H9 (cell line): ENCODE results near the gene SMCO1. TPM values are rescaled to one million over a fixed set of nuclear protein-coding genes. Genes with fewer than 3 reads are reported as not detected.

ENCODE experiments used
- DNase-seq: peaks from one replicate; pipeline ENCODE4 v3.0.0-alpha.2; 2017
- H2AFZ ChIP-seq: one replicate; pipeline ENCODE4 v1.6.1; 2013; ENCODE audit warnings: mild to moderate bottlenecking, low read length, control low read depth, moderate library complexity
- H2AK5ac ChIP-seq: 2 replicates; pipeline ENCODE4 v1.6.1; 2013; ENCODE audit warnings: low read length, control low read depth, mixed read lengths; ENCODE audit not compliant: insufficient read length
- H2BK120ac ChIP-seq: one replicate; pipeline ENCODE4 v1.6.1; 2013; ENCODE audit warnings: low read depth, mild to moderate bottlenecking, low read length, control low read depth, inconsistent platforms; ENCODE audit not compliant: poor library complexity, severe bottlenecking
- H2BK12ac ChIP-seq: 2 replicates; pipeline ENCODE4 v1.6.1; 2013; ENCODE audit warnings: low read length, control low read depth, mixed read lengths, low read depth; ENCODE audit not compliant: insufficient read length
- H2BK15ac ChIP-seq: 2 replicates; pipeline ENCODE4 v1.6.1; 2013; ENCODE audit warnings: low read depth, low read length, control low read depth
- H2BK20ac ChIP-seq: one replicate; pipeline ENCODE4 v1.6.1; 2013; ENCODE audit warnings: low read depth, mild to moderate bottlenecking, low read length, control low read depth, inconsistent platforms; ENCODE audit not compliant: poor library complexity, severe bottlenecking
- H2BK5ac ChIP-seq: 2 replicates; pipeline ENCODE4 v1.6.1; 2013; ENCODE audit warnings: low read length, control low read depth, mixed read lengths; ENCODE audit not compliant: insufficient read length
- H3K14ac ChIP-seq: 2 replicates; pipeline ENCODE4 v1.6.1; 2013; ENCODE audit warnings: low read length, control low read depth; ENCODE audit not compliant: insufficient read depth
- H3K18ac ChIP-seq: 2 replicates; pipeline ENCODE4 v1.6.1; 2013; ENCODE audit warnings: low read depth, mild to moderate bottlenecking, mixed read lengths, low read length, control low read depth; ENCODE audit not compliant: insufficient read length
- H3K23ac ChIP-seq: 2 replicates; pipeline ENCODE4 v1.6.1; 2013; ENCODE audit warnings: low read length, control low read depth, mixed read lengths, low read depth; ENCODE audit not compliant: insufficient read length
- H3K23me2 ChIP-seq: 2 replicates; pipeline ENCODE4 v1.6.1; 2013; ENCODE audit warnings: low read depth, mild to moderate bottlenecking, mixed read lengths, low read length, control low read depth; ENCODE audit not compliant: insufficient read length, poor library complexity, severe bottlenecking
- H3K27ac ChIP-seq: 2 replicates; pipeline ENCODE4 v1.5.1; 2013; ENCODE audit warnings: low read length, control low read depth, mixed read lengths, low read depth; ENCODE audit not compliant: insufficient read length
- H3K27me3 ChIP-seq: 2 replicates; pipeline ENCODE4 v1.6.1; 2013; ENCODE audit warnings: low read length, control low read depth, inconsistent platforms; ENCODE audit not compliant: insufficient read depth
- H3K4ac ChIP-seq: 2 replicates; pipeline ENCODE4 v1.6.1; 2013; ENCODE audit warnings: low read depth, mild to moderate bottlenecking, control low read depth, inconsistent platforms, low read length, moderate library complexity
- H3K4me1 ChIP-seq: 2 replicates; pipeline ENCODE4 v1.6.1; 2013; ENCODE audit warnings: low read length, control low read depth, inconsistent platforms; ENCODE audit not compliant: insufficient read depth
- H3K4me2 ChIP-seq: 2 replicates; pipeline ENCODE4 v1.6.1; 2013; ENCODE audit warnings: low read length, control low read depth, mixed read lengths; ENCODE audit not compliant: insufficient read length, insufficient read depth
- H3K56ac ChIP-seq: 2 replicates; pipeline ENCODE4 v1.6.1; 2013; ENCODE audit warnings: low read depth, mild to moderate bottlenecking, mixed read lengths, low read length, control low read depth; ENCODE audit not compliant: insufficient read length
- H3K79me1 ChIP-seq: 2 replicates; pipeline ENCODE4 v1.6.1; 2013; ENCODE audit warnings: low read depth, mild to moderate bottlenecking, moderate library complexity, low read length, control low read depth, inconsistent platforms; ENCODE audit not compliant: insufficient read depth, poor library complexity, severe bottlenecking
- H3K79me2 ChIP-seq: 2 replicates; pipeline ENCODE4 v1.6.1; 2013; ENCODE audit warnings: low read length, control low read depth, inconsistent platforms; ENCODE audit not compliant: insufficient read depth
- H3K9ac ChIP-seq: 2 replicates; pipeline ENCODE4 v1.6.1; 2013; ENCODE audit warnings: low read length, control low read depth, mixed read lengths; ENCODE audit not compliant: insufficient read length; ENCODE audit errors: extremely low read depth
- H3K9me3 ChIP-seq: one replicate; pipeline ENCODE4 v1.6.1; 2013; ENCODE audit warnings: low read depth, low read length, inconsistent platforms; ENCODE audit not compliant: control insufficient read depth
- H3T11ph ChIP-seq: one replicate; pipeline ENCODE4 v1.6.1; 2013; ENCODE audit warnings: mild to moderate bottlenecking, low read length, control low read depth, inconsistent platforms
- H4K20me1 ChIP-seq: one replicate; pipeline ENCODE4 v1.6.1; 2013; ENCODE audit not compliant: control insufficient read depth, insufficient read length, insufficient read depth
- H4K5ac ChIP-seq: 2 replicates; pipeline ENCODE4 v1.6.1; 2013; ENCODE audit warnings: low read depth, mild to moderate bottlenecking, mixed read lengths, low read length, control low read depth; ENCODE audit not compliant: insufficient read length
- H4K8ac ChIP-seq: replicated peaks from 2 replicates; pipeline ENCODE4 v1.6.1; 2013; ENCODE audit warnings: low read length, control low read depth, mixed read lengths, low read depth; ENCODE audit not compliant: insufficient read length
- H4K91ac ChIP-seq: 2 replicates; pipeline ENCODE4 v1.6.1; 2013; ENCODE audit warnings: low read depth, mild to moderate bottlenecking, moderate library complexity, mixed read lengths, low read length, control low read depth; ENCODE audit not compliant: insufficient read length
- H3K27ac Mint-ChIP-seq, 3 experiments: 2 replicates in 2 of 3; 3 replicates in 1 of 3; pipeline ENCODE4 v1.8.0; 2020 to 2021; ENCODE audit warnings: mixed read lengths in 3 of 3, mild to moderate bottlenecking in 1 of 3, moderate library complexity in 1 of 3
- H3K27me3 Mint-ChIP-seq: 2 replicates; pipeline ENCODE4 v1.8.0; 2021; ENCODE audit warnings: low read depth, mild to moderate bottlenecking, moderate library complexity, mixed read lengths
- H3K36me3 Mint-ChIP-seq, 3 experiments: 2 replicates in 2 of 3; 3 replicates in 1 of 3; pipeline ENCODE4 v1.8.0; 2020 to 2021; ENCODE audit warnings: low read depth in 3 of 3, mixed read lengths in 3 of 3; ENCODE audit not compliant: insufficient read depth in 1 of 3
- H3K4me1 Mint-ChIP-seq, 2 experiments: 2 replicates each; pipeline ENCODE4 v1.8.0; 2020; ENCODE audit warnings: mixed read lengths in 2 of 2
- H3K4me3 Mint-ChIP-seq, 2 experiments: 2 replicates in 1 of 2; 3 replicates in 1 of 2; pipeline ENCODE4 v1.8.0; 2020 to 2021; ENCODE audit warnings: mild to moderate bottlenecking in 2 of 2, mixed read lengths in 2 of 2, moderate library complexity in 1 of 2
- H3K9me3 Mint-ChIP-seq, 2 experiments: 2 replicates in 1 of 2; 3 replicates in 1 of 2; pipeline ENCODE4 v1.8.0; 2020; ENCODE audit warnings: mild to moderate bottlenecking in 2 of 2, mixed read lengths in 2 of 2, moderate library complexity in 1 of 2
- WGBS: extraction: QIAGEN DNeasy Blood & Tissue Kit; methylation state at CpG from one replicate; pipeline ENCODE4 v1.1.7; 2013; ENCODE audit warnings: missing lambda C conversion rate, low lambda C conversion rate, mixed read lengths; ENCODE audit not compliant: insufficient read length; ENCODE audit errors: extremely low coverage; 5-methylcytosine and 5-hydroxymethylcytosine counted together
- total RNA-seq: library from RNA; stranded (reverse); gene quantifications from 2 replicates; pipeline ENCODE4 v1.2.1, GENCODE V29; 2021
- TF ChIP-seq, protein P1 (sequence below): fragments of 200-600 bp; sonication (generic); conservative IDR thresholded peaks from 3 replicates; pipeline ENCODE4 v1.8.0; 2021; ENCODE audit warnings: antibody characterized with exemption, mild to moderate bottlenecking

The SMCO1 gene
- total RNA-seq, 1 experiment from 2014 or later: not detected

DNA sequence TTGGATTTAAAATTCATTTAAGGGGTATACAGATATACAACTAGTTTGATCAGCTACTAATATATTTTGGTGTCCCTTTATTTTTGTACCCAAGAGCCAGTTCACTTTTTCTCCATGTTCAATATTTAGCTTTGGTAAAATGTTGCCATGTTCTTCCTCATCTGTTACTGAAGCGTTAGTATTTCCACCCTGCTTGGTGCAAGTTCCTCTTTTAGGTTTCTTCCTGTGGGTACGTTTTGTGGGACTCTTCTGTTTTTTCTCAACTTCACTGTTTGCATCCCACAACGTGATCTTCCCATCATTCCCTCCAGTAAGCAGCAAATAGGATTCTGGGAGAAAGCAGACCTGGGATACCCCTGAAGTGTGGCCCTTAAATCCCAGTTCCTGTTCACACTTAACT is 39.1 kb upstream of the SMCO1 start:
- no peak overlapping the region for H2AFZ ChIP-seq
- no peak overlapping the region for H2AK5ac ChIP-seq
- H2BK15ac ChIP-seq: no peak overlapping the region
- H3K23me2 ChIP-seq: no peaks in the 10 kb centered on the region
- no peaks in the 10 kb centered on the region for H3K9me3 ChIP-seq
- Mint-ChIP-seq H3K27me3 (peaks cover 7% of the 10 kb centered on the region), H3K36me3 (peaks cover 9 to 18% (median 17%) of the 10 kb centered on the region in 3 experiments), H3K4me1 (no peaks in the 10 kb centered on the region), H3K9me3 (peaks cover 19 to 21% of the 10 kb centered on the region in 2 experiments), H3K27ac (peak overlapping the region in 1 of 3 experiments; percentile 52; a peak in 2 of 7 replicates), H3K4me3 (no peak overlapping the region)
- no peaks in the 10 kb centered on the region for H4K20me1 ChIP-seq
- no CpG with 5 or more reads among the region's 3 CpGs for WGBS
- H3T11ph ChIP-seq: no peak overlapping the region
- H3K4ac ChIP-seq: no peak overlapping the region
- H4K5ac ChIP-seq: no peak overlapping the region
- TF ChIP-seq, protein P1, sequence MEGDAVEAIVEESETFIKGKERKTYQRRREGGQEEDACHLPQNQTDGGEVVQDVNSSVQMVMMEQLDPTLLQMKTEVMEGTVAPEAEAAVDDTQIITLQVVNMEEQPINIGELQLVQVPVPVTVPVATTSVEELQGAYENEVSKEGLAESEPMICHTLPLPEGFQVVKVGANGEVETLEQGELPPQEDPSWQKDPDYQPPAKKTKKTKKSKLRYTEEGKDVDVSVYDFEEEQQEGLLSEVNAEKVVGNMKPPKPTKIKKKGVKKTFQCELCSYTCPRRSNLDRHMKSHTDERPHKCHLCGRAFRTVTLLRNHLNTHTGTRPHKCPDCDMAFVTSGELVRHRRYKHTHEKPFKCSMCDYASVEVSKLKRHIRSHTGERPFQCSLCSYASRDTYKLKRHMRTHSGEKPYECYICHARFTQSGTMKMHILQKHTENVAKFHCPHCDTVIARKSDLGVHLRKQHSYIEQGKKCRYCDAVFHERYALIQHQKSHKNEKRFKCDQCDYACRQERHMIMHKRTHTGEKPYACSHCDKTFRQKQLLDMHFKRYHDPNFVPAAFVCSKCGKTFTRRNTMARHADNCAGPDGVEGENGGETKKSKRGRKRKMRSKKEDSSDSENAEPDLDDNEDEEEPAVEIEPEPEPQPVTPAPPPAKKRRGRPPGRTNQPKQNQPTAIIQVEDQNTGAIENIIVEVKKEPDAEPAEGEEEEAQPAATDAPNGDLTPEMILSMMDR: no peak
- H3K4me1 ChIP-seq: no peaks in the 10 kb centered on the region
- no peak overlapping the region for H4K8ac ChIP-seq
- H3K56ac ChIP-seq: no peak overlapping the region
- H3K27me3 ChIP-seq: no peaks in the 10 kb centered on the region
- H3K79me1 ChIP-seq: no peaks in the 10 kb centered on the region
- no peak overlapping the region for H3K9ac ChIP-seq
- H3K27ac ChIP-seq: no peak overlapping the region
- H3K23ac ChIP-seq: no peak overlapping the region
- no peak overlapping the region for H2BK12ac ChIP-seq
- H3K14ac ChIP-seq: no peak overlapping the region
- H3K79me2 ChIP-seq: no peaks in the 10 kb centered on the region
- H2BK5ac ChIP-seq: no peak overlapping the region
- H3K4me2 ChIP-seq: no peak overlapping the region
- no peak overlapping the region for H2BK120ac ChIP-seq
- H4K91ac ChIP-seq: no peak overlapping the region
- DNase-seq: no peak
- no peak overlapping the region for H3K18ac ChIP-seq
- no peak overlapping the region for H2BK20ac ChIP-seq
